ENCODE measurements around the gene CGNL1.

GRCh38 chr15:57600197-57600596 lies 223.9 kb downstream of the CGNL1 start:
- no peak for TF ChIP-seq CTCF (IDR thresholded peaks at IDR 0.05; ENCODE audit: insufficient read depth, low read length, poor library complexity, severe bottlenecking)
- TF ChIP-seq EZH2phosphoT487 (conservative IDR thresholded peaks at IDR 0.05; ENCODE audit: low read length): no peak

Data from SU-DHL-6 (cell line).